ENCODE measurements around the gene NELL2. TPM values are rescaled to one million over a fixed set of nuclear protein-coding genes. Genes with fewer than 3 reads are reported as not detected.

Gene NELL2
- total RNA-seq, 1 experiment from 2014 or later = 1.1 TPM

- no peaks in the 10 kb centered on the region for H3K79me2 ChIP-seq (ENCODE audit: insufficient read depth, low read length)
These were observed 413.4 kb downstream of the NELL2 start for GRCh38 chr12:44462729-44463128.

More at GRCh38 chr12:44462729-44463128, 413.4 kb downstream of the NELL2 start:
- no peaks in the 10 kb centered on the region for H4K20me1 ChIP-seq (ENCODE audit: insufficient read depth)
- no peak overlapping the region for H3K4me2 ChIP-seq (ENCODE audit: low read length)
- TF ChIP-seq SP1 (IDR thresholded peaks at IDR 0.05; ENCODE audit: low read depth) = no peak
- no peak for TF ChIP-seq POLR2AphosphoS5 (IDR thresholded peaks at IDR 0.05; ENCODE audit: low read depth, low read length)
- TF ChIP-seq ELF1 (IDR thresholded peaks at IDR 0.05; ENCODE audit: borderline replicate concordance, low read depth) = no peak
- TF ChIP-seq, protein P1, sequence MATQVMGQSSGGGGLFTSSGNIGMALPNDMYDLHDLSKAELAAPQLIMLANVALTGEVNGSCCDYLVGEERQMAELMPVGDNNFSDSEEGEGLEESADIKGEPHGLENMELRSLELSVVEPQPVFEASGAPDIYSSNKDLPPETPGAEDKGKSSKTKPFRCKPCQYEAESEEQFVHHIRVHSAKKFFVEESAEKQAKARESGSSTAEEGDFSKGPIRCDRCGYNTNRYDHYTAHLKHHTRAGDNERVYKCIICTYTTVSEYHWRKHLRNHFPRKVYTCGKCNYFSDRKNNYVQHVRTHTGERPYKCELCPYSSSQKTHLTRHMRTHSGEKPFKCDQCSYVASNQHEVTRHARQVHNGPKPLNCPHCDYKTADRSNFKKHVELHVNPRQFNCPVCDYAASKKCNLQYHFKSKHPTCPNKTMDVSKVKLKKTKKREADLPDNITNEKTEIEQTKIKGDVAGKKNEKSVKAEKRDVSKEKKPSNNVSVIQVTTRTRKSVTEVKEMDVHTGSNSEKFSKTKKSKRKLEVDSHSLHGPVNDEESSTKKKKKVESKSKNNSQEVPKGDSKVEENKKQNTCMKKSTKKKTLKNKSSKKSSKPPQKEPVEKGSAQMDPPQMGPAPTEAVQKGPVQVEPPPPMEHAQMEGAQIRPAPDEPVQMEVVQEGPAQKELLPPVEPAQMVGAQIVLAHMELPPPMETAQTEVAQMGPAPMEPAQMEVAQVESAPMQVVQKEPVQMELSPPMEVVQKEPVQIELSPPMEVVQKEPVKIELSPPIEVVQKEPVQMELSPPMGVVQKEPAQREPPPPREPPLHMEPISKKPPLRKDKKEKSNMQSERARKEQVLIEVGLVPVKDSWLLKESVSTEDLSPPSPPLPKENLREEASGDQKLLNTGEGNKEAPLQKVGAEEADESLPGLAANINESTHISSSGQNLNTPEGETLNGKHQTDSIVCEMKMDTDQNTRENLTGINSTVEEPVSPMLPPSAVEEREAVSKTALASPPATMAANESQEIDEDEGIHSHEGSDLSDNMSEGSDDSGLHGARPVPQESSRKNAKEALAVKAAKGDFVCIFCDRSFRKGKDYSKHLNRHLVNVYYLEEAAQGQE (IDR thresholded peaks at IDR 0.05; ENCODE audit: low read depth) = no peak
- no peak for TF ChIP-seq ZFX (IDR thresholded peaks at IDR 0.05)
- no peak for TF ChIP-seq POLR2A (IDR thresholded peaks at IDR 0.05; ENCODE audit: borderline replicate concordance, extremely low read depth, insufficient read depth, insufficient read length)
- ATAC-seq = no peak
- H3K27ac ChIP-seq (ENCODE audit: low read depth, low read length) = no peak overlapping the region
- 0 out of 2 replicates have a peak, but pooled peaks cover 3% of the 10 kb centered on the region for H3K27me3 ChIP-seq (ENCODE audit: insufficient read depth, low read length)
- H2AFZ ChIP-seq (ENCODE audit: low read depth, low read length, poor library complexity, severe bottlenecking) = no peak overlapping the region
- no peak for DNase-seq (ENCODE audit: low read depth, low spot score)
- no TSS peak for BruUV-seq (replicated peaks)
- H3K4me1 ChIP-seq (ENCODE audit: control insufficient read depth in 1 of 2, insufficient read depth in 2 of 2, low read length in 2 of 2) = no peaks in the 10 kb centered on the region
- no peaks in the 10 kb centered on the region for H3K9me3 ChIP-seq (ENCODE audit: control insufficient read depth in 1 of 2, insufficient read depth in 1 of 2, low read depth in 1 of 2, low read length in 2 of 2)
- intact Hi-C loops (cut with micrococcal nuclease) = loop anchor here (10.0 kb wide), 1 partner anchor 462 kb away; no protein-coding TSS in a partner anchor
- RAD21 ChIA-PET (ENCODE audit: low non-redundant PET in 1 of 2, low total read pairs in 2 of 2, uncharacterized antibody in 2 of 2, unreplicated experiment in 2 of 2) = no interaction called here
- H3K9me2 ChIP-seq (ENCODE audit: insufficient read depth) = no peaks in the 10 kb centered on the region
- H3K4me3 ChIP-seq (replicated peaks in 1 of 2; ENCODE audit: low read depth in 1 of 2, low read length in 2 of 2) = no peak overlapping the region
- H3K36me3 ChIP-seq (ENCODE audit: control insufficient read depth in 1 of 2, insufficient read depth in 2 of 2, low read length in 2 of 2) = no peaks in the 10 kb centered on the region
- CTCF ChIA-PET = no interaction called here
- H3K9ac ChIP-seq (ENCODE audit: low read length) = no peak overlapping the region
- POLR2A ChIA-PET = no interaction called here

All from HCT116 (cell line).